KOPT-K1 (cell line): ENCODE results near the gene CAPZA2.

Experiments
- H3K27ac ChIP-seq: fragments of 200-600 bp; sonication (generic); 2 replicates; pipeline ENCODE4 v1.5.1; 2016; ENCODE audit warnings: antibody characterized with exemption, mild to moderate bottlenecking, low read depth, low read length; ENCODE audit not compliant: poor library complexity, severe bottlenecking
- H3K36me3 ChIP-seq: fragments of 200-600 bp; sonication (generic); 2 replicates; pipeline ENCODE4 v1.5.1; 2017; ENCODE audit warnings: antibody characterized with exemption, mild to moderate bottlenecking, low read length, moderate library complexity; ENCODE audit not compliant: insufficient read depth
- H3K9me3 ChIP-seq: fragments of 200-600 bp; sonication (generic); 2 replicates; pipeline ENCODE4 v1.5.1; 2017; ENCODE audit warnings: antibody characterized with exemption, low read length, mild to moderate bottlenecking; ENCODE audit not compliant: insufficient read depth, poor library complexity, severe bottlenecking

CAPZA2 gene

GRCh38 chr7:116877443-116878217, 15.2 kb downstream of the CAPZA2 start:
- Histone ChIP-seq H3K36me3 (peaks cover 26% of the 10 kb centered on the region), H3K27ac (no peak overlapping the region), H3K9me3 (peaks cover 8% of the 10 kb centered on the region)

- Histone ChIP-seq H3K36me3 (peaks cover 52% of the 10 kb centered on the region), H3K9me3 (peaks cover 25% of the 10 kb centered on the region), H3K27ac (no peak overlapping the region)
Measured at GRCh38 chr7:116884691-116885090, 22.3 kb downstream of the CAPZA2 start.

- Histone ChIP-seq H3K27ac (no peak overlapping the region), H3K36me3 (peaks cover 59% of the 10 kb centered on the region), H3K9me3 (peaks cover 25% of the 10 kb centered on the region)
Measured at GRCh38 chr7:116885724-116886123, 23.3 kb downstream of the CAPZA2 start.

- H3K9me3 ChIP-seq: peaks cover 25% of the 10 kb centered on the region
- peaks cover 64% of the 10 kb centered on the region for H3K36me3 ChIP-seq
- H3K27ac ChIP-seq: no peak overlapping the region
Measured at GRCh38 chr7:116886543-116887156, 24.3 kb downstream of the CAPZA2 start.

- Histone ChIP-seq H3K36me3 (peaks cover 86% of the 10 kb centered on the region), H3K27ac (no peak overlapping the region), H3K9me3 (peaks cover 10% of the 10 kb centered on the region)
Measured at GRCh38 chr7:116888895-116889294, 26.5 kb downstream of the CAPZA2 start.

- no peak overlapping the region for H3K27ac ChIP-seq
- peaks cover 88% of the 10 kb centered on the region for H3K36me3 ChIP-seq
- peaks cover 6% of the 10 kb centered on the region for H3K9me3 ChIP-seq
Measured at GRCh38 chr7:116895849-116896248, 33.5 kb downstream of the CAPZA2 start.

- Histone ChIP-seq H3K36me3 (peaks cover 87% of the 10 kb centered on the region), H3K27ac (no peak overlapping the region), H3K9me3 (peaks cover 7% of the 10 kb centered on the region)
Measured at GRCh38 chr7:116897661-116898060, 35.3 kb downstream of the CAPZA2 start.

GRCh38 chr7:116899308-116899707, 36.9 kb downstream of the CAPZA2 start:
- peaks cover 87% of the 10 kb centered on the region for H3K36me3 ChIP-seq
- no peak overlapping the region for H3K27ac ChIP-seq
- peaks cover 7% of the 10 kb centered on the region for H3K9me3 ChIP-seq

- Histone ChIP-seq H3K9me3 (peaks cover 7% of the 10 kb centered on the region), H3K27ac (no peak overlapping the region), H3K36me3 (peaks cover 91% of the 10 kb centered on the region)
Measured at GRCh38 chr7:116901143-116901542, 38.8 kb downstream of the CAPZA2 start.

GRCh38 chr7:116902867-116903266, 40.5 kb downstream of the CAPZA2 start:
- peaks cover 93% of the 10 kb centered on the region for H3K36me3 ChIP-seq
- H3K27ac ChIP-seq: no peak overlapping the region

GRCh38 chr7:116906391-116906790, 44.0 kb downstream of the CAPZA2 start:
- no peaks in the 10 kb centered on the region for H3K9me3 ChIP-seq
- no peak overlapping the region for H3K27ac ChIP-seq
- peaks cover 92% of the 10 kb centered on the region for H3K36me3 ChIP-seq

More at GRCh38 chr7:116902867-116903266, 40.5 kb downstream of the CAPZA2 start:
- H3K9me3 ChIP-seq: peaks cover 7% of the 10 kb centered on the region

GRCh38 chr7:116910383-116910782, 48.0 kb downstream of the CAPZA2 start:
- Histone ChIP-seq H3K27ac (no peak overlapping the region), H3K36me3 (peaks cover 93% of the 10 kb centered on the region), H3K9me3 (no peaks in the 10 kb centered on the region)

GRCh38 chr7:116911801-116912200, 49.4 kb downstream of the CAPZA2 start:
- Histone ChIP-seq H3K27ac (no peak overlapping the region), H3K9me3 (no peaks in the 10 kb centered on the region), H3K36me3 (peaks cover 93% of the 10 kb centered on the region)

- Histone ChIP-seq H3K9me3 (no peaks in the 10 kb centered on the region), H3K27ac (no peak overlapping the region), H3K36me3 (peaks cover 92% of the 10 kb centered on the region)
Measured at GRCh38 chr7:116912269-116912909, 50.0 kb downstream of the CAPZA2 start.

GRCh38 chr7:116918704-116919103, 56.3 kb downstream of the CAPZA2 start:
- H3K27ac ChIP-seq: no peak overlapping the region
- peaks cover 60% of the 10 kb centered on the region for H3K36me3 ChIP-seq
- H3K9me3 ChIP-seq: no peaks in the 10 kb centered on the region
